GM18951 (cell line): ENCODE data around the gene SLC2A13.
"Not testable (repeated sequence)": the region's sequence is repeated elsewhere in the genome, so short reads cannot be mapped to it uniquely, and the experiment has no call there.

Source experiments
- POLR2A ChIP-seq: IDR thresholded peaks from 4 replicates; pipeline ENCODE4 v1.6.1; 2011; ENCODE audit warnings: mild to moderate bottlenecking; ENCODE audit not compliant: insufficient read length, insufficient read depth; ENCODE audit errors: extremely low read depth
- in situ Hi-C: fragments of 300-500 bp; cut with MboI; formaldehyde crosslinking; loops from one replicate; pipeline ENCODE4 v1.12.0; 2022; ENCODE audit warnings: low sequenced_read_pairs, mixed read lengths, inconsistent platforms; ENCODE audit not compliant: unreplicated experiment

Gene SLC2A13

DNA sequence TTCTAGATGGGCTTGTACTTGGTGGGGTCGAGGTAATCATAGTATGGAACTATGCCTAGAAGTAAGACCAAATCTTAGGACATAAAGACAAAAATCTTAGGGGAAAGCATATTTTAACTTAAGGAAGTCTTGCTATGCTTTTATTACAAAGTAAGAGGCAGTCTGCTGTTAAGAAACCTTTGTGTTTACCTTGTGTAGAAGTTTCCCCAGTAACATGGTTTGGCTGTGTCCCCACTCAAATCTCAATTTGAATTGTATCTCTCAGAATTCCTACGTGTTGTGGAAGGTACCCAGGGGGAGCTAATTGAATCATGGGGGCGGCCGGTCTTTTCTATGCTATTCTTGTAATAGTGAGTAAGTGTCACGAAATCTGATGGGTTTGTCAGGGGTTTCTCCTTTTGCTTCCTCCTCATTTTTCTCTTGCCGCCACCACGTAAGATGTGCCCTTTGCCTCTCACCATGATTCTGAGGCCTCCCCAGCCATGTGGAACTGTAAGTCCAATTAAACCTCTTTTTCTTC lies 323.8 kb downstream of the SLC2A13 start:
- in situ Hi-C loops: no loop called here
- TF ChIP-seq POLR2A: no peak

DNA sequence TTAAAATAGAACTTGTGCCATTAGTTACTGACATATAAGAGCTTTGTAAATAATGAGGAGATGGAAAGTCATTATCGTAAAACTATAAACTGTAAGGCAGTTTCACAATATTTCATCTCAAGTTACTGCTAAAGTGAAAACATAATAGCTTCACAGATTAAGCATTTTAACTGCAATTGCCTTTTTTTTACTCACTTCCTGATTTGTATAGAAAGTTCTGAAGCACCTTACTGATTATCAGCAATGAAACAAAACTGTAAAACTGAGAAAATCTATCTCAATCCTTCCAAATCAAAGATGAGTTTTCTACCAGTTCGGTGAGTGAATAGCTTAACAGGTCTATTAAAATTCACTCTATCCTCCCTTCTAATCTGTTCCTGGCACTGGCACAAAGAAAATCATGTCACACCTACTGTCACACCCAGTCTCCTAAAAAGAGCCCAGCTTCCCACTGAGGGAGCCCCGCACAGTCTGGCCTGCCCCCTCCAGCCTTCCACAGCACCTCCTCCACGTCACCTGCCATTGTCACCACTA lies 324.9 kb downstream of the SLC2A13 start:
- TF ChIP-seq POLR2A: no peak
- in situ Hi-C loops: no loop called here

GRCh38 chr12:39780411-39780912 lies 325.4 kb downstream of the SLC2A13 start:
- in situ Hi-C loops: no loop called here
- TF ChIP-seq POLR2A: no peak

DNA sequence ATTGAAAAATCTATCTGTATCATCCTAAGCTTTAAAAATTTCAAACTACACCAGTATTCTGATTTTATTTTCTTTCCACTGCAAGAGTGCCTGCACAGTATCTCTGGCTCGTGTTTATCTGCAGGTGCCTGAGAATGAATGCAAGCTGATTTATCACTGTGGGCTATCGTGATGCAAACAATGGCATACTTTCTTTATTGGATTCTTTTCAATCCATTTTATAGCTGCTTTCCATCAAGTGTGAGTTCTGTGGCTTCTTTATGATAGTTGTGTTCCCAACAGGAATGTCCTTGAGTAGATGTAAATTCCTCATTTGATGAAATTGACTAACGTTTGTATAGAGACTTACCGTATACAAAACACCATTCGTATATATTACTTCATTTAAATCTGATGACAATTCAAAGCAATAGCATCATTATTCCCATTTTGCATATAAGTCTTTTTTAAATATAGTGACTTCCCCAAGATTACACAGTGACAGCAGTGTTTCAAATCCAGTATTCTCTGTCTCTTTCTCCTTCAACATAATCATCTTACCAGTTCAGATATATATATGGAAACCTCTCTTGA lies 326.0 kb downstream of the SLC2A13 start:
- TF ChIP-seq POLR2A: no peak
- in situ Hi-C loops: no loop called here

GRCh38 chr12:39777465-39777864 lies 328.4 kb downstream of the SLC2A13 start:
- TF ChIP-seq POLR2A: no peak
- in situ Hi-C loops: no loop called here

DNA sequence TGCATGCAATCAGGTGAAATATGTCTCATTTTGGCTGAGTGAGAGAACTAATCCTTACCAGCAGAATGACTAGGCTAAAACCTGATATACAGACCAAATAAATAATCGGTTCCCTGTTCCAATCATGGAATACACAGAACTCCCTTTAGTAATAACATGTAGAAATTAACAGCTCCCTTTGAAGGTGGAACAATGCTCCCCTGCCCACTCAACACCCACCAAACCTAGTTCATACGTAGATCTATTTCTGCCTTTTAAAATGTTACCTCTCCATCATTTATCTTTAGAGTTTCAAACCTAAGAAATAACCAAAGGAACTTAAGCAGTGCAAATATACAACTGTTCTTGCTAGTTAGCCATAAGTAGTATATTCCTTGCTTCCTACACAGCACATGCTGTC lies 332.6 kb downstream of the SLC2A13 start:
- no peak for TF ChIP-seq POLR2A
- in situ Hi-C loops: no loop called here

GRCh38 chr12:39772821-39773259 lies 333.0 kb downstream of the SLC2A13 start:
- in situ Hi-C loops: no loop called here
- TF ChIP-seq POLR2A: no peak

- in situ Hi-C loops: no loop called here
- TF ChIP-seq POLR2A: no peak
Observed at GRCh38 chr12:39771456-39771855, 334.4 kb downstream of the SLC2A13 start.

DNA sequence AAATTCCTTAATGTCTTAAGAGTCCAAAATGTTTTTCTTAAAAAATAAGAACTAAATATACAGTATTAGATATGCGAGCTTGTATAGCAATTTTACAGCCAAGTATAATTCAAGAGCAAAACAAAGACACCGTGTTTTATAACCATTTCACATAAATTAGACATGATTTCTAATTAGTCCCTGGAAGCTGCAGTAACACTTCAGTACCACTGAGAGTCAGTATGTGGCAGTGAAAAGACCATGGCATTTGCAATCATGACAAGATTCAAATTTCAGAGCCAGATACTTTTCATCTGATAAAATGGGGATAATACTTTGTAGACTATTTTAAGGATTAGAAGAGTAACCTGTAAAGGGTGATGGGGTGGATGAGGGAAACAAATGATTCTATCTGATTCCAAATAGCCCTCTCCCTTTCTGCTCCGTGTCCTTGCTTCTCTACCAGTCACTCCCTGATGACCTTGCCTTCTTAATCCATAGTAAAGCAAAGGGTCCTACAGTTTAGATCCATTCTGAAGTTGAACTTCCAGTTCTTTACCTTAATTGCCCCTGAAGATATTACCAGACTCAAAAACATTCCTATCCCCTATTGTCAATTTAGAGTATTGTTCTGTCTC lies 340.8 kb downstream of the SLC2A13 start:
- in situ Hi-C loops: loop anchor here (10.0 kb wide), 1 partner anchor 350 kb away; no protein-coding TSS in a partner anchor
- no peak for TF ChIP-seq POLR2A

DNA sequence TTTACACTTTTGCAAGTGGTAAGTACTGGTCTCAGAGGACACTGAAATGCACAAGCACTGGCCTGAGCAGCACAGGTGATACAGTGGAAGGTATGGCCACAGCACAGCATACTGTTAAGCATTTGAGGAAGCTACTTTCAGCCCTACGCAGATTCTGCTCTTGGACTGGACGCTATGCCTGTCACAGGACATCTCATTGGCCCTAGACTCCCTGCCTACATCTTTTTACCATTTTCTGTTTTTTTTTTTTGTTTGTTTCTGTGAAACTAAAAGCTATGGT lies 342.1 kb downstream of the SLC2A13 start:
- in situ Hi-C loops: loop anchor here (10.0 kb wide), 1 partner anchor 351 kb away; no protein-coding TSS in a partner anchor
- no peak for TF ChIP-seq POLR2A

DNA sequence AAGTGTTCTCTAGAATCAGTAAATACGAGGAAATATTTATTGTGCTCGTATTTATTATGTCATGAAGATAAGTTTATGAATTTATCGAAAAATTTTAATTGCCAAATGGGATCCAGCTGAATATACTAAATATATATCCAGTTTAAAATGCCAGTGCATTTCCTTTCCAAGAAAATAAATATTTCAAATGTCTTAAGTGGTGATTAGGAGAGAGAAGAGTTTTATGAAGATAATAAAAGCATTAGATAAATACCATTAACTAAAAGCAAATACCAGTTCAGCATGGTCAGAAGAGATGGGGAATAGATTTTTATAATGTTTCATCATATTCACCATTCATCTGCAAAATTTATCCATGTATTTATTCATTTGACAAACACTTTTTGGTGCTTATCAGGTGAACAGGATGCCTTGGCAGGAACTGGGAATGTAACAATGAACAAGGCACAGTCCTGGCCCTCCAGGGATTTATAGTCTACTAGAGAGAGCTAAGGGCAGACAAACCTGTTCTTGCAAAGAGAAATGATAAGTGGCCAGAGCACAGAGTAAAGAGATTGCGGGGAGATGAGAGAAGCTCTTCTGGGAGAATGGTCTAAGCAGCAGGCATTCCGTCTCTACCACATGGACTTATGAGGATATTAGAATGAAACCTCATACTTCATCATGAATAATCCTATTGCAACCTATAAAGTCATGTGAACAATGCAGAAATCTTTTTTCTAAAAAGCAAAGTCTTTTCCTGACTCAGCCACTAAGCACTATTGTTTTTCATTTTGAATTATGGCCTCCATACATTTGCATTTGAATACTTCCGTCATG lies 342.6 kb downstream of the SLC2A13 start:
- in situ Hi-C loops: loop anchor here (10.0 kb wide), 1 partner anchor 352 kb away; no protein-coding TSS in a partner anchor

GRCh38 chr12:39755478-39755877 lies 350.4 kb downstream of the SLC2A13 start:
- TF ChIP-seq POLR2A: no peak
- in situ Hi-C loops: no loop called here

More for the DNA sequence above, 342.6 kb downstream of the SLC2A13 start:
- no peak for TF ChIP-seq POLR2A

- in situ Hi-C loops: no loop called here
Observed at GRCh38 chr12:39752482-39753137, 353.3 kb downstream of the SLC2A13 start.

DNA sequence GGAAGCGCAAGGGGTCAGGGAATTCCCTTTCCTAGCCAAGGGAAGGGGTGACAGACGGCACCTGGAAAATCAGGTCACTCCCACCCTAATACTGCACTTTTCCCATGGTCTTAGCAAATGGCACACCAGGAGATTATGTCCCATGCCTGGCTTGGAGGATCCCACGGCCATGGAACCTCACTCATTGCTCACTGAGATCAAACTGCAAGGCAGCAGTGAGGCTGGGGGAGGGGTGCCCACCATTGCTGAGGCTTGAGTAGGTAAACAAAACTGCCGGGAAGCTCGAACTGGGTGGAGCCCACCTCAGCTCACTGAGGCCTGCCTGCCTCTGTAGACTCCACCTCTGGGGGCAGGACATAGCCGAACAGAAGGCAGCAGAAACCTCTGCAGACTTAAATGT lies 359.7 kb downstream of the SLC2A13 start:
- in situ Hi-C loops: not testable (repeated sequence)

More at GRCh38 chr12:39752482-39753137, 353.3 kb downstream of the SLC2A13 start:
- no peak for TF ChIP-seq POLR2A
